Measurements from ENCODE around the gene HIVEP1. TPM values are rescaled to one million over a fixed set of nuclear protein-coding genes. Genes with fewer than 3 reads are reported as not detected.
A peak's percentile ranks its signal among the peaks of the same experiment; 100 is the strongest.

The HIVEP1 gene
- total and polyA plus RNA-seq, 2 of the 8 experiments (the other 6 are each of a cell fraction or from before 2014, with no cell fraction given): 22.6 to 23.1 TPM

GRCh38 chr6:12171717-12172116, 159.6 kb downstream of the HIVEP1 start:
- H3K36me3 ChIP-seq (ENCODE audit: control insufficient read depth in 2 of 4, insufficient read depth in 4 of 4, low read length in 3 of 4): no peaks in the 10 kb centered on the region
- no peak overlapping the region for H2BK12ac ChIP-seq (ENCODE audit: low read depth, low read length)
- 0 out of 2 replicates have a peak overlapping the region, but pooled peaks have one; percentile 22 for H2BK5ac ChIP-seq (ENCODE audit: low read depth, low read length)
- H3K79me1 ChIP-seq (ENCODE audit: low read depth, low read length): no peaks in the 10 kb centered on the region
- peak overlapping the region; percentile 16 for H4K5ac ChIP-seq (ENCODE audit: insufficient read length, low read depth, low read length)
- no peak overlapping the region for H2AK5ac ChIP-seq (ENCODE audit: low read depth, low read length)
- no peak overlapping the region for H3K14ac ChIP-seq (ENCODE audit: insufficient read length)
- H3K4me1 ChIP-seq (replicated peaks in 1 of 4; ENCODE audit: control insufficient read depth in 3 of 4, insufficient read depth in 4 of 4, low read length in 3 of 4): peaks cover 0 to 7% (median 3%) of the 10 kb centered on the region in 4 experiments; a peak in 2 of 7 replicates
- no peak overlapping the region for H4K91ac ChIP-seq (replicated peaks; ENCODE audit: insufficient read length, low read length)
- no peak overlapping the region for H3K4me3 ChIP-seq (ENCODE audit: extremely low read depth in 1 of 4, insufficient read depth in 2 of 4, low read depth in 3 of 4, low read length in 4 of 4)
- H4K20me1 ChIP-seq (replicated peaks in 1 of 2; ENCODE audit: control insufficient read depth in 1 of 2, insufficient read depth in 2 of 2, low read length in 2 of 2): no peaks in the 10 kb centered on the region
- H3K9ac ChIP-seq (replicated peaks in 1 of 4; ENCODE audit: extremely low read depth in 1 of 4, low read depth in 3 of 4, low read length in 3 of 4): no peak overlapping the region
- H3K23ac ChIP-seq (ENCODE audit: insufficient read length): no peak overlapping the region
- FAIRE-seq: no peak
- H2BK15ac ChIP-seq (ENCODE audit: low read length): no peak overlapping the region
- no peak for TF ChIP-seq JUN (IDR thresholded peaks at IDR 0.05; ENCODE audit: low read depth, low read length)
- no peak for TF ChIP-seq PHF8 (conservative IDR thresholded peaks at IDR 0.05; ENCODE audit: low read depth, low read length)
- no peak for TF ChIP-seq ZNF274 (IDR thresholded peaks at IDR 0.05; ENCODE audit: borderline replicate concordance, extremely low read depth, low read length)
- no peak for TF ChIP-seq HDAC2 (IDR thresholded peaks at IDR 0.05; ENCODE audit: borderline replicate concordance in 1 of 2, low read depth in 2 of 2, low read length in 2 of 2)
- TF ChIP-seq JUND (IDR thresholded peaks at IDR 0.05; ENCODE audit: low read length): no peak
- no peak for TF ChIP-seq HDAC6 (IDR thresholded peaks at IDR 0.05; ENCODE audit: low read depth, low read length)
- no peak for TF ChIP-seq POU5F1 (IDR thresholded peaks at IDR 0.05; ENCODE audit: low read depth, low read length)
- ChIA-PET CTCF (ENCODE audit: partially characterized antibody) (interaction anchor here (0.9 to 1.7 kb wide), 4 partner anchors 26 to 120 kb away, joined by 3 to 7 read pairs (median 3); no protein-coding TSS in a partner anchor), POLR2A (ENCODE audit: partially characterized antibody) (no interaction called here)
- no peak overlapping the region for H3K4ac ChIP-seq (replicated peaks; ENCODE audit: insufficient read length, low read depth, low read length)
- H3K23me2 ChIP-seq (ENCODE audit: low read depth, low read length): no peaks in the 10 kb centered on the region
- H3K27ac ChIP-seq (ENCODE audit: low read depth, low read length): no peak overlapping the region; the same call in 1 of the 2 replicates
- H2BK120ac ChIP-seq (replicated peaks; ENCODE audit: low read depth, low read length): no peak overlapping the region
- DNase-seq (ENCODE audit: low read depth in 1 of 2, low spot score in 2 of 2): no peak
- peak overlapping the region; percentile 13 to 34; a peak in 2 of 4 replicates for H3K4me2 ChIP-seq (ENCODE audit: insufficient read depth in 1 of 2, low read depth in 2 of 2, low read length in 2 of 2)
- H2AFZ ChIP-seq (ENCODE audit: low read length): no peak overlapping the region
- H3K18ac ChIP-seq (ENCODE audit: extremely low read depth, low read length): no peak overlapping the region
- no peaks in the 10 kb centered on the region for H3K79me2 ChIP-seq (ENCODE audit: control insufficient read depth in 1 of 2, insufficient read depth in 2 of 2, low read length in 2 of 2)
- no peaks in the 10 kb centered on the region for H3K27me3 ChIP-seq (replicated peaks in 1 of 4; ENCODE audit: control insufficient read depth in 3 of 4, extremely low read depth in 1 of 4, insufficient read depth in 3 of 4, low read length in 3 of 4)
- H3K56ac ChIP-seq (replicated peaks; ENCODE audit: insufficient read length, low read depth, low read length): no peak overlapping the region
- no peaks in the 10 kb centered on the region for H3K9me3 ChIP-seq (ENCODE audit: insufficient read depth in 2 of 2, low read depth in 1 of 2, low read length in 1 of 2)
- 73% methylated on average over 5 of the region's 5 CpGs; no CpG with 5 or more reads in 1 of the 2 experiments for WGBS, 2 experiments (ENCODE audit: extremely low coverage in 1 of 2, insufficient coverage in 1 of 2, insufficient read length in 1 of 2, insufficient replicate concordance in 2 of 2, low coverage in 1 of 2, low lambda C conversion rate in 2 of 2, missing lambda C conversion rate in 1 of 2)
- no peak overlapping the region for H4K8ac ChIP-seq (ENCODE audit: extremely low read depth, insufficient read depth, low read length)
- H2BK20ac ChIP-seq (ENCODE audit: low read length): no peak overlapping the region
